ACC112 (cell line): ENCODE data around the gene HEPHL1.
"Not testable (repeated sequence)": the region's sequence is repeated elsewhere in the genome, so short reads cannot be mapped to it uniquely, and the experiment has no call there.

Experiments used
- H2AFZ ChIP-seq: fragments of 200-600 bp; sonication (generic); one replicate; pipeline ENCODE4 v1.6.0; 2017; ENCODE audit warnings: antibody characterized with exemption, low read length; ENCODE audit not compliant: unreplicated experiment
- H3K27ac ChIP-seq: fragments of 200-600 bp; sonication (generic); 2 replicates; pipeline ENCODE4 v1.5.1; 2014; ENCODE audit warnings: low read depth, mild to moderate bottlenecking, antibody characterized with exemption, low read length, moderate library complexity
- H3K27me3 ChIP-seq: fragments of 200-600 bp; sonication (generic); 2 replicates; pipeline ENCODE4 v1.6.1; 2014; ENCODE audit warnings: mild to moderate bottlenecking, antibody characterized with exemption, low read length, moderate library complexity, mixed read lengths; ENCODE audit not compliant: insufficient read depth
- H3K36me3 ChIP-seq: fragments of 200-600 bp; sonication (generic); 2 replicates; pipeline ENCODE4 v1.6.1; 2016; ENCODE audit warnings: mild to moderate bottlenecking, antibody characterized with exemption, low read length, moderate library complexity, mixed read lengths; ENCODE audit not compliant: insufficient read depth
- H3K4me1 ChIP-seq: fragments of 200-600 bp; sonication (generic); one replicate; pipeline ENCODE4 v1.6.1; 2016; ENCODE audit warnings: low read length, mixed read lengths; ENCODE audit not compliant: insufficient read depth, unreplicated experiment, control insufficient read depth
- H3K4me3 ChIP-seq: fragments of 200-600 bp; sonication (generic); 2 replicates; pipeline ENCODE4 v1.5.1; 2014; ENCODE audit warnings: mild to moderate bottlenecking, low read depth, low read length
- H3K79me2 ChIP-seq: fragments of 200-600 bp; sonication (generic); one replicate; pipeline ENCODE4 v1.6.0; 2016; ENCODE audit warnings: low read length; ENCODE audit not compliant: control insufficient read depth, unreplicated experiment, insufficient read depth

HEPHL1 gene, protein sequence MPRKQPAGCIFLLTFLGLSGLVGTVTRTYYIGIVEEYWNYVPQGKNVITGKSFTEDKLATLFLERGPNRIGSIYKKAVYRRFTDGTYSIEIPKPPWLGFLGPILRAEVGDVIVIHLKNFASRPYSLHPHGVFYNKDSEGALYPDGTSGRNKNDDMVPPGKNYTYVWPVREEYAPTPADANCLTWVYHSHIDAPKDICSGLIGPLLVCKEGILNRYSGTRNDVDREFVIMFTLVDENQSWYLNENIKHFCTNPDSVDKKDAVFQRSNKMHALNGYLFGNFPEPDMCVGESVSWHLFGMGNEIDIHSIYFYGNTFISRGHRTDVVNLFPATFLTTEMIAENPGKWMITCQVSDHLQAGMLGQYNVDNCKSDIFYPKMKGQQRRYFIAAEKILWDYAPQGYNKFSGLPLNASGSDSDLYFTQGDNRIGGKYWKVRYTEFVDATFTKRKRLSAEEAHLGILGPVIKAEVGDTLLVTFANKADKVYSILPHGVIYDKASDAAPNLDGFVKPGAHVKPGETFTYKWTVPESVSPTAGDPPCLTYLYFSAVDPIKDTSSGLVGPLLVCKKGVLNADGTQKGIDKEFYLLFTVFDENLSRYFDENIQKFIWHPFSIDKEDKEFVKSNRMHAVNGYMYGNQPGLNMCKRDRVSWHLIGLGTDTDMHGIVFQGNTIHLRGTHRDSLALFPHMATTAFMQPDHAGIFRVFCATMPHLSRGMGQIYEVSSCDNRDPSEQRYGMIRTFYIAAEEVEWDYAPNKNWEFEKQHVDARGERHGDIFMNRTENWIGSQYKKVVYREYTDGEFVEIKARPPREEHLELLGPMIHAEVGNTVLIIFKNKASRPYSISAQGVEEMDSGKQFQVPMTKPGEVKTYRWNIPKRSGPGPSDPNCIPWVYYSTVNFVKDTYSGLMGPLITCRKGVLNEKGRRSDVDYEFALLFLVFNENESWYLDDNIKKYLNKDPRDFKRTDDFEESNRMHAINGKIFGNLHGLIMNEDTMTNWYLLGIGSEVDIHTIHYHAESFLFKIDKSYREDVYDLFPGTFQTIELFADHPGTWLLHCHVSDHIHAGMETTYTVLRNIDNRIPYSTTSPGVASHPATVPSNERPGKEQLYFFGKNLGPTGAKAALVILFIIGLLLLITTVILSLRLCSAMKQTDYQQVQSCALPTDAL

DNA sequence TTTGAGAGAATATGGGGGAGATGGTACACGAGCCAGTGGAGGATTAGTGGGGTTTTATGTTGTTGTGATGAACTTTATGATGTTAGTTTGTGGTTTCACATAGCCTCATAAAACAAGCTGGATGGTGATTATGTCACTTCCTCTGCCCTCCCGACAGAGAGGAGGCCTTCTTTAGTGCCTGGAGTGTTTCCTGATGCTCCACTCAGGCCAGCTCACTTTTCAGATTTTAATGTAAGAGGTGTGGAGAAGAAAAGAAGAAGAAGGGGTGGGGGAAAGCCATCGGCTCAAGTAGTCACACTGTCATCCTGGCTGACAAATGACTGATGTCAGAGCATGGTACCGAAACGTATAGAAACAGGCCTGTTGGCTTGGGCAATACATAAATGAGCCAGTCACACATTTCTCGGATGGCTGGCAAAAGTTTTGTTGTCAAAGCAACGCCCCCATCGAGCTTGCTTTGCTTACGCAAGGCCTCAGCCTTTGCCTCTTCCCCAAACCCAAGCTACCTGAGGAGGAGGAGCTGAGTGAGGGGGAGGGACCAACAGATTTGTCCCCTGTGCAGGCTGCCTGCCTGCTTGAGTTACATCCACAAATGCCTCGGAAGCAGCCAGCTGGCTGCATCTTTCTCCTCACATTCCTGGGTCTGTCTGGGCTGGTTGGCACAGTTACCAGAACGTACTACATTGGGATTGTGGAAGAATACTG, at the start of gene HEPHL1:
HEPHL1 (plus strand) TSS at position 578 of the 705 bp plus-strand sequence; CDS start at position 593, 15 bp downstream.
- H3K4me1 ChIP-seq, result no peaks in the 10 kb centered on the region
- H3K4me3 ChIP-seq, result no peak within 1 kb of the TSS
- H3K36me3 ChIP-seq, result no peaks in the 10 kb centered on the region
- no peaks in the 10 kb centered on the region for H3K79me2 ChIP-seq
- H3K27me3 ChIP-seq, result no peaks in the 10 kb centered on the region
- no peak within 1 kb of the TSS for H3K27ac ChIP-seq
- H2AFZ ChIP-seq, result no peak within 1 kb of the TSS

DNA sequence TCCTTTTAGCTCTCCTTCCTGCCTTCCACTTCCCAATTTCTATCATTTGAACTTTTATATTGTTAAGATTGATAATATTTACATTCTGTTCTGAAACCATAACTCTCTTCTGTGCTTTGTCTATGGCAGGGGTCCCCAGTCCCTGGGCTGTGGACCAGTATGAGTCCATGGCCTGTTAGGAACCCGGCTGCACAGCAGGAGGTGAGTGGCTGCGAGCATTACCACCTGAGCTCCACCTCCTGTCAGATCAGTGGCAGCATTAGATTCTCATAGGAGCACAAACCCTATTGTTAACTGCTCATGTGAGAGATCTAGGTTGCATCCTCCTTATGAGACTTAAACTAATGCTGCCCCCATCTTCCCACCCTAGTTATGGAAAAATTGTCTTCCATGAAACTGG, 48.4 kb upstream of the HEPHL1 start:
- no peak overlapping the region for H3K4me3 ChIP-seq
- no peaks in the 10 kb centered on the region for H3K79me2 ChIP-seq
- peaks cover 47% of the 10 kb centered on the region for H3K27me3 ChIP-seq
- no peak overlapping the region for H3K27ac ChIP-seq
- no peak overlapping the region for H2AFZ ChIP-seq
- H3K36me3 ChIP-seq, result no peaks in the 10 kb centered on the region
- H3K4me1 ChIP-seq, result no peaks in the 10 kb centered on the region

DNA sequence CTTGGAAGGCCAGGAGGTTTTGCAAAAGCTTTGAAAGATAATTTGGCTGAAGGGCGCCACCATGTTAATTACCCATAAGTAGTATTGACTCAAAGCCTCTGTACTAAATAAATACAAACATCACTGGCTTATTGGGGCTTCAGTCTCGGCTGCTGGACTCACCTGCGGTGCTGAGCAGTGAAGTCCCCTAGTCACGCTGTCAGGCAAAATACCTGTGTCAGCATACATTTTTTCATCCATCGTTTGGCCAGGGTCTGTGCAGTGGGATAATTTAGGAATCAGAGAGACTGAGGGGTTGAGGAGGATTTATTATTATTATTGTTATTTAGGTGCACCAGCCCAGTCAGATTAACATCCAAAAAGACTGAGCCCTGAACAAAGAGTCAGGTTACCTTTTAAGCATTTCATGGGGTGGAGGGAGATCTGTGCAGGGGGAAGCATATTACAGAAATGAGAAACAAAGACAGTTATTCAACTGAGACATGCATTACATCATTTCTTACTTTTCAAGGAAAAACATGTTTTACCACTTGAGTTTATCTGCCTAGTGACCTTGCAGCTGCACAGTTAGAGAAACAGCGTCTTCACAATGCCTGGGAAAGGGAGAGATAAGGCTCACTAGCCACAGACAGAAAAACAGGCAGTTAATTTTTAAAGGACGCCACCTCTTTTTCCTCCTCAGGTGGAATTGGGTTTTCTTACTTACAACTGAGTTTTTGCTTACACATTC, 47.7 kb upstream of the HEPHL1 start:
- H3K4me1 ChIP-seq, H3K27ac ChIP-seq, H2AFZ ChIP-seq, H3K79me2 ChIP-seq, H3K4me3 ChIP-seq, H3K36me3 ChIP-seq: not testable (repeated sequence)
- H3K27me3 ChIP-seq, result peaks cover 40% of the 10 kb centered on the region

DNA sequence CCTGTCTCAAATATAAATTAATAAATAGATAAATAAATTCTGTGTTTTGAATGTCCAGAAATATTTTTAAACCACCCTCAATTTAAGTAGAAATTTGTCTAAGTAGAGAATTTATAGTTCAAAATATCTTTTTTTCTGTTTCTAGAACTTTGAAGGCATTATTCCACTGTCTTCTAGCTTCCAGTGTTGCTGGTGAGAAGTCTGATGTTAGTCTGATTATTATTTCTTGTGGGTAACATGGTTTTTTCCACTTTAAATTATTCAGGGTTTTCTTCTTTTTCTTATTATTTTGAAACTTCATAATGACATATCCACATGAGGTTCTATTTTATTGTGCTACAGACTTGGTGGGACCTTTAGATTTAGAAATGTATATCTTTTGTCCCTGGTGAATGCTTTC, 46.4 kb upstream of the HEPHL1 start:
- Histone ChIP-seq H3K27ac (no peak overlapping the region), H3K4me3 (no peak overlapping the region)

DNA sequence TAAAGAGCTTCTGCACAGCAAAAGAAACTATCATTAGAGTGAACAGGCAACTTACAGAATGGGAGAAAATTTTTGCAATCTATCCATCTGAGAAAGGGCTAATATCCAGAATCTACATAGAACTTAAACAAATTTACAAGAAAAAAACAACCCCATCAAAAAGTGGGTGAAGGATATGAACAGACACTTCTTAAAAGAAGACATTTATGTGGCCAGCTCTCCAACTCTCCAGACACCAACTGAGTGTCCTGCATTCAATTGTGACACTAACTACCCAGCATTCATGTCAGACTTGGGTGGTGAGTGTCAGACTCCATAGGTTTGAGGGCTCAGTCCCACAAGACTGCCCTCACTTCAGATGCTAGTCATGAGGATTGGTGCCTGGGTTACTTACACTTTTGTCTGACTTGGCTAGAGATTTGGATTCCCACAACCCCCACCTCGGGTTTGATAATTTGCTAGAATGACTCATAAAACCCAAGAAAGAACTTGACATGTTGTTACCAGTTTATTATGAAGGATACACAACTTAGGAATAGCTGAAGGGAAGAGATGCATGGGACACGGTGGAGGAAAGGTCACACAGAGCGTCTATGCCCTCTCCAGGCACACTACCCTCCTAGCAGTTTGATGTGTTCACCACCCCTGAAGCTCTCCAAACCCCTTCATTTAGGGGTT, 44.4 kb upstream of the HEPHL1 start:
- H3K27me3 ChIP-seq, result peaks cover 26% of the 10 kb centered on the region
- H3K79me2 ChIP-seq, H3K4me3 ChIP-seq, H2AFZ ChIP-seq, H3K27ac ChIP-seq, H3K4me1 ChIP-seq, H3K36me3 ChIP-seq: not testable (repeated sequence)

More for the DNA sequence above, 46.4 kb upstream of the HEPHL1 start:
- Histone ChIP-seq H3K4me1 (no peaks in the 10 kb centered on the region), H3K36me3 (no peaks in the 10 kb centered on the region), H2AFZ (no peak overlapping the region), H3K79me2 (no peaks in the 10 kb centered on the region), H3K27me3 (peaks cover 36% of the 10 kb centered on the region)

DNA sequence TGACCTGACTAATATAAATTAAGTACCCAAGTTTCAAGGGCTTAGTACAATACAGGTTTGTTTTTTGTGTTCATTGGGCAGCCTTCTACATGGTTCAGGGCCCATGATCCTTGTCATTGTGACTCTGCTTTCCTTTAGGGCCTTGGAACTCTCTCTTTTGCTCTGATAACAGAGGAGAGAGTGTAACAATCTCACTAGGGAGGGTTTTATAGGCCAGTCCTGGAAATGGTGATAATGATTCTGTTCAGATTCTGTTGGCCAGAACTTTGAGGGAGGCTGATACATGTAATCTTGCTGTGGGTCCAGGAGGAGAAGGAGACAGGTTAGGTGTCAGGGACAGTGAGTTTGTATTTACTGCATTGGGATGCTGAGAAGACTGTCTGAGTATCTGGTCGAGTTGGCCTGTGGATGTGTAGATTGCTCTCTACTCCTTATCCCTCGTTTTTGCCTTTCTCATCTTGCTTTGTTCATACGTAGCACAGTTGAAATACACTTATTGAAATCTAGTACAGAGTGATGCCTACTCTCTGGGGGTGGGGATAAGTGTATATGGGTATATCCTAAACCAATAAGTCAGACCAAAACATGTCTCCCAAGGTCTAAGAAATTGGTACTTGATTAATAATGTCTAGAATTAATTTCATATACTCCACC, 37.5 kb upstream of the HEPHL1 start:
- H3K4me1 ChIP-seq, result no peaks in the 10 kb centered on the region
- no peak overlapping the region for H2AFZ ChIP-seq
- H3K4me3 ChIP-seq, result no peak overlapping the region
- no peaks in the 10 kb centered on the region for H3K79me2 ChIP-seq
- no peak overlapping the region for H3K27ac ChIP-seq
- H3K27me3 ChIP-seq, result peaks cover 25% of the 10 kb centered on the region
- H3K36me3 ChIP-seq, result no peaks in the 10 kb centered on the region

- Histone ChIP-seq H3K4me3 (no peak overlapping the region), H3K27me3 (peaks cover 27% of the 10 kb centered on the region), H2AFZ (no peak overlapping the region), H3K36me3 (no peaks in the 10 kb centered on the region), H3K79me2 (no peaks in the 10 kb centered on the region), H3K4me1 (no peaks in the 10 kb centered on the region), H3K27ac (no peak overlapping the region)
Observed at GRCh38 chr11:93984196-93984567, 37.0 kb upstream of the HEPHL1 start.

DNA sequence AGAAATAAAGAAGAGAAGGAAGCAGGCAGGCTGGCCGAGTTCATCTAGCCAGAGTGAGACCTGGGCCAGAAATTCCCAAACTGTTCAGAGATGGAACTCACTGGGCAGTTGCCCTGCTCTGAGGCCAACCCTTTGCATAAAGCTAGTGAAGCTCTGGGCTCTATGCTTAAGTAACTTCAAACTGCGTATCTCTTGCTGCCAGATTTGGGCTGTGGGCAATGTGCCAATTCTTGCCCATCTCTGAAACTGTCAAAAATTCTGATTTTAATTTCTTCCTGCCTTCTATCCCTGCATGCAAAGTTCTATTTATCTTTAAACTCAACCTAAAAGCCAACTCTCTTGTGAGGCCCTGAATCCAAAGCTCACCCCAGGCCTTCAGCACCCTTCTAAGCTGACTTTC, 36.2 kb upstream of the HEPHL1 start:
- H3K79me2 ChIP-seq, result no peaks in the 10 kb centered on the region
- H3K4me3 ChIP-seq, result no peak overlapping the region
- no peaks in the 10 kb centered on the region for H3K4me1 ChIP-seq
- peaks cover 24% of the 10 kb centered on the region for H3K27me3 ChIP-seq
- no peaks in the 10 kb centered on the region for H3K36me3 ChIP-seq
- no peak overlapping the region for H3K27ac ChIP-seq
- no peak overlapping the region for H2AFZ ChIP-seq

DNA sequence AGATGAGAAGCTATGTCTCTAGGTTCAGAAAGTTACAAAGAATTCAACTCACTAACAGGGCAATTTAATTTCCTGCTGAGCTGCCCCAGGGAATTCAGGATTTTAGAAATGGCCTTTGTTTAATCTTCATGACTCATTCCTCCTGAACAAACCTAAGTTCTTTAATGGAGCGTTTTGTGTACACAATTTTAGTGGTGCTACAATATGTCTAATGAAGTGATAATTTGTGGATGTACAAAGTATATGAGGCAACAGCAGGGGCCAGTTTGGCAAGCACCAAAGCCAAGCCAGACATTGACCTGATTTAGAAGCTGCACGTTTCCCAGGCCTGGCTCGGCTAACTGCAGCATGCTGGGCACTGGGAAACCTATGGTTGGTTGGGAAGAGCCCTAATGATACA, 34.4 kb upstream of the HEPHL1 start:
- Histone ChIP-seq H3K27ac (no peak overlapping the region), H3K4me1 (no peaks in the 10 kb centered on the region), H3K79me2 (no peaks in the 10 kb centered on the region), H3K4me3 (no peak overlapping the region), H3K36me3 (no peaks in the 10 kb centered on the region), H2AFZ (no peak overlapping the region), H3K27me3 (peaks cover 18% of the 10 kb centered on the region)
